Neural progenitor cell (in vitro differentiated cells): Measurements from ENCODE around the gene CCDC63. TPM values are rescaled to one million over a fixed set of nuclear protein-coding genes. Genes with fewer than 3 reads are reported as not detected.

Experiments
- DNase-seq: peaks from one replicate; pipeline ENCODE4 v3.0.0-alpha.2; 2016; ENCODE audit warnings: low spot score
- H2AFZ ChIP-seq: fragments of 200-600 bp; sonication (generic); replicated peaks from 2 replicates; pipeline ENCODE4 v1.6.1; 2016; ENCODE audit warnings: antibody characterized with exemption
- H3F3A ChIP-seq: fragments of 200-600 bp; sonication (generic); 2 replicates; pipeline ENCODE4 v1.6.1; 2016; ENCODE audit warnings: antibody characterized with exemption, low read depth
- H3K27ac ChIP-seq: fragments of 200-600 bp; sonication (generic); 2 replicates; pipeline ENCODE4 v1.5.1; 2016; ENCODE audit warnings: mild to moderate bottlenecking
- H3K27me3 ChIP-seq: fragments of 200-600 bp; sonication (generic); 2 replicates; pipeline ENCODE4 v1.6.1; 2016; ENCODE audit warnings: mild to moderate bottlenecking, moderate library complexity
- H3K36me3 ChIP-seq: fragments of 200-600 bp; sonication (generic); 2 replicates; pipeline ENCODE4 v1.5.1; 2016
- H3K4me1 ChIP-seq: fragments of 200-600 bp; sonication (generic); 2 replicates; pipeline ENCODE4 v1.6.1; 2016; ENCODE audit warnings: mixed run types
- H3K4me2 ChIP-seq: fragments of 200-600 bp; sonication (generic); 2 replicates; pipeline ENCODE4 v1.6.1; 2016
- H3K4me3 ChIP-seq: fragments of 200-600 bp; sonication (generic); 2 replicates; pipeline ENCODE4 v1.5.1; 2016
- H3K79me2 ChIP-seq: fragments of 200-600 bp; sonication (generic); 2 replicates; pipeline ENCODE4 v1.6.1; 2016; ENCODE audit warnings: low read depth
- H3K9ac ChIP-seq: fragments of 200-600 bp; sonication (generic); 2 replicates; pipeline ENCODE4 v1.6.1; 2016
- H3K9me3 ChIP-seq: fragments of 200-600 bp; sonication (generic); 2 replicates; pipeline ENCODE4 v1.5.1; 2016; ENCODE audit warnings: low read depth
- H4K20me1 ChIP-seq: fragments of 200-600 bp; sonication (generic); 2 replicates; pipeline ENCODE4 v1.6.1; 2016; ENCODE audit warnings: low read depth
- H3K27ac Mint-ChIP-seq: 3 replicates; pipeline ENCODE4 v1.8.0; 2021; ENCODE audit warnings: mixed read lengths
- H3K27me3 Mint-ChIP-seq: 2 replicates; pipeline ENCODE4 v1.8.0; 2022; ENCODE audit warnings: low read depth, mild to moderate bottlenecking, inconsistent platforms, moderate library complexity, mixed read lengths; ENCODE audit not compliant: insufficient read depth
- H3K36me3 Mint-ChIP-seq: 3 replicates; pipeline ENCODE4 v1.8.0; 2021; ENCODE audit warnings: mixed read lengths
- H3K4me1 Mint-ChIP-seq: 3 replicates; pipeline ENCODE4 v1.8.0; 2021; ENCODE audit warnings: mixed read lengths
- H3K4me3 Mint-ChIP-seq: 3 replicates; pipeline ENCODE4 v1.8.0; 2021; ENCODE audit warnings: mild to moderate bottlenecking, moderate library complexity, mixed read lengths
- H3K9me3 Mint-ChIP-seq: 3 replicates; pipeline ENCODE4 v1.8.0; 2020; ENCODE audit warnings: mixed read lengths
- EZH2 ChIP-seq: fragments of 200-600 bp; sonication (generic); IDR thresholded peaks from 2 replicates; pipeline ENCODE4 v1.6.1; 2017; ENCODE audit warnings: antibody characterized with exemption, mild to moderate bottlenecking, moderate library complexity
- EZH2phosphoT487 ChIP-seq: fragments of 200-600 bp; sonication (generic); IDR thresholded peaks from 2 replicates; pipeline ENCODE4 v1.6.1; 2017; ENCODE audit warnings: antibody characterized with exemption
- total RNA-seq: library from RNA; depleted of rRNA; stranded (reverse); fragments of >200 nt; gene quantifications from 2 replicates; pipeline ENCODE4 v1.2.3, GENCODE V29; 2015; ENCODE audit warnings: low replicate concordance
- TF ChIP-seq, protein P1 (sequence below): fragments of 200-600 bp; sonication (generic); IDR thresholded peaks from 2 replicates; pipeline ENCODE4 v1.5.1; 2017; ENCODE audit warnings: antibody characterized with exemption, mild to moderate bottlenecking

Gene CCDC63
- total RNA-seq, 1 donor from 2014 or later, result 0.24 TPM

GRCh38 chr12:110844131-110844530, 2.7 kb upstream of the CCDC63 start:
- no peaks in the 10 kb centered on the region for H3K9me3 Mint-ChIP-seq
- Histone ChIP-seq H3K27me3 (no peaks in the 10 kb centered on the region), H3K9me3 (no peaks in the 10 kb centered on the region), H3K4me1 (no peaks in the 10 kb centered on the region), H3K9ac (no peak overlapping the region), H3K4me2 (no peak overlapping the region), H3F3A (peaks cover 7% of the 10 kb centered on the region), H3K27ac (no peak overlapping the region), H3K79me2 (no peaks in the 10 kb centered on the region), H4K20me1 (no peaks in the 10 kb centered on the region), H3K4me3 (no peak overlapping the region), H3K36me3 (no peaks in the 10 kb centered on the region), H2AFZ (no peak overlapping the region)
- no peak overlapping the region for H3K4me3 Mint-ChIP-seq
- no peaks in the 10 kb centered on the region for H3K36me3 Mint-ChIP-seq
- H3K4me1 Mint-ChIP-seq, result peaks cover 5% of the 10 kb centered on the region
- no peak for DNase-seq
- TF ChIP-seq EZH2phosphoT487 (no peak), EZH2 (no peak)
- TF ChIP-seq, protein P1, sequence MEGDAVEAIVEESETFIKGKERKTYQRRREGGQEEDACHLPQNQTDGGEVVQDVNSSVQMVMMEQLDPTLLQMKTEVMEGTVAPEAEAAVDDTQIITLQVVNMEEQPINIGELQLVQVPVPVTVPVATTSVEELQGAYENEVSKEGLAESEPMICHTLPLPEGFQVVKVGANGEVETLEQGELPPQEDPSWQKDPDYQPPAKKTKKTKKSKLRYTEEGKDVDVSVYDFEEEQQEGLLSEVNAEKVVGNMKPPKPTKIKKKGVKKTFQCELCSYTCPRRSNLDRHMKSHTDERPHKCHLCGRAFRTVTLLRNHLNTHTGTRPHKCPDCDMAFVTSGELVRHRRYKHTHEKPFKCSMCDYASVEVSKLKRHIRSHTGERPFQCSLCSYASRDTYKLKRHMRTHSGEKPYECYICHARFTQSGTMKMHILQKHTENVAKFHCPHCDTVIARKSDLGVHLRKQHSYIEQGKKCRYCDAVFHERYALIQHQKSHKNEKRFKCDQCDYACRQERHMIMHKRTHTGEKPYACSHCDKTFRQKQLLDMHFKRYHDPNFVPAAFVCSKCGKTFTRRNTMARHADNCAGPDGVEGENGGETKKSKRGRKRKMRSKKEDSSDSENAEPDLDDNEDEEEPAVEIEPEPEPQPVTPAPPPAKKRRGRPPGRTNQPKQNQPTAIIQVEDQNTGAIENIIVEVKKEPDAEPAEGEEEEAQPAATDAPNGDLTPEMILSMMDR, result no peak
- H3K27ac Mint-ChIP-seq, result no peak overlapping the region
- peaks cover 25% of the 10 kb centered on the region for H3K27me3 Mint-ChIP-seq

DNA sequence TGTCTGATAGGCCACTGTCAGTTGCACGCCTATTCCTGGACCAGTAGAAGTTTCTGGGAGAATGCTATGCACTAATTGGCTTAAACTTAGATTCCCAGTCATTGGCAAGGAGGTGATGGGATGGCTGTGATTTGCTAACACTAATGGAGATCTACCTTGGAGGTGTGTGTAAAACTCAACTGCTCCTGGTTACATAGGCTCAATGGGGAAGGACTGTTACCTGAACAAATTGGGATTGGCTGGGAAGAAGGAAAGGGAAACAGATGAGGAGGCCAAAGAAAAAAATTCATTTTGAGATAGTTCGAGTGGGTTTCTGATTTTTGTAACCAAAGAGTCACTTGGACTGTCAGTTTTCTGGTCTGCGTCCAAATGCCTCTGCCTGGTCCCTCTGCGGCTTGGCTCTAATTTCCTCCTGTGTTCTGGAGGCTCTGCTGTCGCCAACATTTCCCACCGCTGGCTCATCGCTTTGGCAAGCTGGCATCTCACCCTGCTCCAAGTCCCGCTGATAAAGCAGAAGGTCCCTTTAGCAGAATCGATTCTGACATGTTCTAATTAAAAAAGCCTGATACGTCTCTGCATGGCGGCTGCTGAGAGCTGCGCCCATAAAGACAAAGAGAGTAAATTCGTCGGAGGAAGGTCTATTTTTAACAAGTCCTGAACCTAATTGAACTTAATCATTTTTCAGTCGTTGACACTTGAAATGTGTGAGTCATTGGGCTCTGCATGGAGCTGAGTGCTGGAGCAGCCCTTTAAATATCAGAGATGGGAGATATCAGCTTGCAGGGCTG, 2.0 kb upstream of the CCDC63 start:
- Histone ChIP-seq H3K4me3 (no peak overlapping the region), H3K4me1 (no peaks in the 10 kb centered on the region), H4K20me1 (no peaks in the 10 kb centered on the region), H3K36me3 (no peaks in the 10 kb centered on the region), H3K4me2 (no peak overlapping the region), H3K27me3 (no peaks in the 10 kb centered on the region), H3K9me3 (no peaks in the 10 kb centered on the region), H3K27ac (no peak overlapping the region), H3K79me2 (no peaks in the 10 kb centered on the region), H2AFZ (no peak overlapping the region), H3F3A (peaks cover 7% of the 10 kb centered on the region), H3K9ac (no peak overlapping the region)
- no peak overlapping the region for H3K4me3 Mint-ChIP-seq
- peaks cover 26% of the 10 kb centered on the region for H3K27me3 Mint-ChIP-seq
- TF ChIP-seq, protein P1, result no peak
- no peak for DNase-seq
- no peaks in the 10 kb centered on the region for H3K9me3 Mint-ChIP-seq
- peaks cover 5% of the 10 kb centered on the region for H3K4me1 Mint-ChIP-seq
- H3K27ac Mint-ChIP-seq, result no peak overlapping the region
- H3K36me3 Mint-ChIP-seq, result no peaks in the 10 kb centered on the region

GRCh38 chr12:110845339-110845682, 1.5 kb upstream of the CCDC63 start:
- H3K27me3 Mint-ChIP-seq, result peaks cover 26% of the 10 kb centered on the region
- H3K4me3 ChIP-seq, result no peak overlapping the region
- H3K36me3 ChIP-seq, result no peaks in the 10 kb centered on the region
- H3F3A ChIP-seq, result peaks cover 7% of the 10 kb centered on the region
- no peaks in the 10 kb centered on the region for H3K4me1 ChIP-seq
- H3K4me3 Mint-ChIP-seq, result peak overlapping the region; percentile 19
- H3K9me3 ChIP-seq, result no peaks in the 10 kb centered on the region
- TF ChIP-seq, protein P1, result no peak
- TF ChIP-seq EZH2phosphoT487 (no peak), EZH2 (no peak)
- H4K20me1 ChIP-seq, result no peaks in the 10 kb centered on the region
- H3K9ac ChIP-seq, result no peak overlapping the region
- H3K36me3 Mint-ChIP-seq, result no peaks in the 10 kb centered on the region
- H3K27me3 ChIP-seq, result no peaks in the 10 kb centered on the region
- H3K79me2 ChIP-seq, result no peaks in the 10 kb centered on the region
- DNase-seq, result no peak
- H2AFZ ChIP-seq, result no peak overlapping the region
- H3K27ac ChIP-seq, result no peak overlapping the region
- peaks cover 5% of the 10 kb centered on the region for H3K4me1 Mint-ChIP-seq
- H3K27ac Mint-ChIP-seq, result no peak overlapping the region
- no peaks in the 10 kb centered on the region for H3K9me3 Mint-ChIP-seq
- no peak overlapping the region for H3K4me2 ChIP-seq
